ELF-1 (cell line): ENCODE measurements around the gene NQO2.
"Not testable (repeated sequence)": the region's sequence is repeated elsewhere in the genome, so short reads cannot be mapped to it uniquely, and the experiment has no call there.

ENCODE experiments used
- DNase-seq: peaks from one replicate; pipeline ENCODE4 v3.0.0-alpha.2; 2016; ENCODE audit warnings: low read depth, low spot score

The NQO2 gene

GRCh38 chr6:2970034-2970685 is 29.5 kb upstream of the NQO2 start:
- no peak for DNase-seq

GRCh38 chr6:2970753-2971419 is 28.8 kb upstream of the NQO2 start:
- DNase-seq: peak; percentile 35

GRCh38 chr6:2971420-2972218 is 28.1 kb upstream of the NQO2 start, which contains the start of gene SERPINB6:
SERPINB6 (minus strand) TSS chr6:2971567; CDS start chr6:2959332, 12,235 bp downstream.
- DNase-seq: peak; percentile 48

DNA sequence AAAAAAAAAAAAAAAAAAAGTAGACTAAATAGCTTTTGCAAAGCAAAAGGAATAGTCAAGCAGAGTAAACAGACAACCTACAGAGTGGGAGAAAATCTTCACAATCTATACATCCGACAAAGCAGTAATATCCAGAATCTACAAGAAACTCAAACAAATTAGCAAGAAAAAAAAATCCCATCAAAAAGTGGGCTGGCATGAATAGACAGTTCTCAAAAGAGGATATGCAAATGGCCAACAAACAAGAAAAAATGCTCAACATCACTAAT is 27.5 kb upstream of the NQO2 start:
- not testable (repeated sequence) for DNase-seq

GRCh38 chr6:2972685-2973084 is 27.0 kb upstream of the NQO2 start:
- DNase-seq: not testable (repeated sequence)

GRCh38 chr6:2973180-2973579 is 26.5 kb upstream of the NQO2 start:
- not testable (repeated sequence) for DNase-seq

GRCh38 chr6:2973676-2974075 is 26.0 kb upstream of the NQO2 start:
- DNase-seq: no peak

GRCh38 chr6:2976060-2976459 is 23.6 kb upstream of the NQO2 start:
- DNase-seq: no peak

DNA sequence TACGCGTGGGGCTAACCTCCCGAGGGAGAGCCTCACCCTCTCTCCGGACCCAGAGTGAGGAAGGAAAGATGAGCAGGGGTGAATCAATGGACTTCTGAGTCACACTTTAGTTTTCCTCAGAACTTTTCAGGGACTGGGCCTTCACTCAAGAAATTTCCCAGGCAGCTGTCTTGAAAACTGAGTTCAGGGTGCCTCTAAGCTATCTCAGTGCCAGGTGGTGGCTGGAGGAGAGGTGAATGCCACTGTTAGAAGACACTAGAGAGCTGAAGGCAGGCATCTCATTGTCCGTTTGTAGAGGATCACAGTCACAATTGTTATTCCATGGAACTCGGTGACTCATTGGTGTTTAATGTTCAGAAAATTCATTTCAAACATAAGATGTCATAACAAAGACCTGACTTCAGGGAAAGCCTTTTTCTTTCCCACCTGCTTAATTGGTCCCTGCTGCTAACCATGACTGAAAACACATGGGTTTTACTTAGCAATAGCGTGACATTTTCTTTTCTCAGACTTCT is 23.1 kb upstream of the NQO2 start:
- no peak for DNase-seq

- DNase-seq: no peak
These were observed 22.4 kb upstream of the NQO2 start for GRCh38 chr6:2977290-2977689.

GRCh38 chr6:2977799-2978590 is 21.7 kb upstream of the NQO2 start:
- DNase-seq: no peak

DNA sequence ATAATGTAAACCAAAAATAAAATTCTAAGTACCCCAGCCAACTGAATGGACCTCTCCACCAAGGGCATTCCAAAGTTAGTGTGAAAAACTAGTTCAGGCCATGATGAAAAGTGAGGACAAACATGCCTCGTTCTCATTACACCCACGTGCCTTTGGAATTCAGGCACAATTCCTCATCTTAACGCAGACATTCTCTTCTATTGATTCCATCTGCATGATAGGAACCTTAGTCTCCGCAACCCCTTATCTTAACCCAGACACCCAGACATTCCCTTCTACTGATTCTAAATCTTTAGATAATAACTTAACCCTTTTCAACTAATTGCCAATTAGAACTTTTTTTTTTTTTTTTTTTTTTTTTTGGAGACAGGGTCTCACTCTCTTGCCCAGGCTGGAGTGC is 20.8 kb upstream of the NQO2 start:
- DNase-seq: no peak

DNA sequence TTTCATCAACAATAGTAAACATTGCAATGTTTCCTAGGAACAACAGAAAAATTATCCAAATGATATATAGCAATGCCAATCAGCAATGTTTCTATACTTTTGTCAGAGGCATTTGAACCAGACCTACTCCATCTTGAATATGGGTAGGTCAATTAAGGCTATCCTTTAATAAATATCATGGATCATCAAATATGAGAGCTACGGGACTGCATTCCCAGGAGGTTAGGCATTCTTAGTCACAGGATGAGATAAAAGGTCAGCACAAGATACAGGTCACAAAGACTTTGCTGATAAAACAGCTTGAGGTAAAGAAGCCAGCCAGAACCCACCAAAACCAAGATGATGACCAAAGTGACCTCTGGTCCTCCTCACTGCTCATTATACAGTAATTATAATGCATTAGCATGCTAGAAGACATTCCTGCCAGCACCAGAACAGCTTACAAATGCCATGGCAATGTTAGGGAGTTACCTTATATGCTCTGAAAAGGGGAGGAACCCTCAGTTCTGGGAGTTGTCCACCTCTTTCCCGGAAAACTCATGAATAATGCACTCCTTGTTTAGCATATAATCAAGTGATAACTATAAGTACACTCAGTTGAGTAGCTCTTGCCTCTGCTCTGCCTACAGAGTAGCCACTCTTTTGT is 19.8 kb upstream of the NQO2 start:
- no peak for DNase-seq

GRCh38 chr6:2980465-2980855 is 19.2 kb upstream of the NQO2 start:
- DNase-seq: no peak

DNA sequence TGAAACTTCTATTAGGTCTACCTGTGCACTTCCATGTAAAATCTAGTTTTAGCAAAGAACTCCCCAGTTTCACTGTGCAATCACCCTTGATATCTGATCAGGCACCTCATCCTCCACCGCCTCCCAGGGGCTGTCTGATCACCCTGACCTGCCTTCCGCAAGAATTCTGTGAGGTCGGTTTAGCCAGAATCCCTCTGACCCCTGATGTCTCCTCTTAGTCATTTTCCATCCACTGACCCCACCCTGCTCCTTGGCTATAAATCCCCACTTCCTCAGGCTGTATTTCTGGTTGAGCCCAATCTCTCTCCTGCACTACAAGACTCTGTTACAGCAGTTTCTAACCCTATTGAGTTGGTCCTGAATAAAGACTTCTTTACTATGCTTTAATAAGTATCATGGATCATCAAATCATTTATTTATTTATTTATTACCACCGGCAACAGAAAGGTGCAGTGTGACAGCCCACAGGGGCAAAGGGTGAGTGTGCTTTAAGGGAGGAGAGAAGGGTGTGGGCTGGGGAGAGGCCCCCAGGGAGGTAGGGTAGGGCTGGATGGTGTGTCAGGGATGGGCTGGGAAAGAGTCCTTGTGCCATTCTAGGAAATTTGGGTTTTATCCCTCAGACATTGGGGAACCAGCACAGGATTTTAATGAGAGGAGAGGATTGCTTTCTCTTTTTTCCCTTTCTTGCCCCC is 17.1 kb upstream of the NQO2 start:
- no peak for DNase-seq

GRCh38 chr6:2984738-2985406 is 14.8 kb upstream of the NQO2 start:
- peak; percentile 79 for DNase-seq

DNA sequence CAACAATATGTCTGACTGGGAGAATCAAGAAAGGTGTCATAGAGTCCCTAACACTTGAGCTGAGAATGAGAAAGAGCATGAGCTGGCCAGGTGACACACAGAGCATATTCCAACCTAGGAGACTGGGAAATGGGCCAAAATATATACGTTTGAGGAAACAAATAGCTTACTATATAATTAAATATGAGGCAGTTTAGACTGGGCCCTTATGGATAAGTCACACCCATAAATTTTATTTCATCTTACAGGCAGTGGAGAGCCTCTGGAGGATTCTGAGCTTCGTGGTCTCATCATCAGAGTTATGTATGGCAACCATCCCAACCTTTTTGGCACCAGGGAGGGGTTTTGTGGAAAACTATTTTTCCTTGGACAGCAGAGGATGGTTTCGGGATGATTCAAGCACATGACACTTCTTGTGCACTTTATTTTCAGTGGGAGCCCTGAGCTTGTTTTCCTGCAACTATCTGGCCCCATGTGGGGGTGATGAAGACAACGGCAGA is 12.9 kb upstream of the NQO2 start:
- DNase-seq: no peak

DNA sequence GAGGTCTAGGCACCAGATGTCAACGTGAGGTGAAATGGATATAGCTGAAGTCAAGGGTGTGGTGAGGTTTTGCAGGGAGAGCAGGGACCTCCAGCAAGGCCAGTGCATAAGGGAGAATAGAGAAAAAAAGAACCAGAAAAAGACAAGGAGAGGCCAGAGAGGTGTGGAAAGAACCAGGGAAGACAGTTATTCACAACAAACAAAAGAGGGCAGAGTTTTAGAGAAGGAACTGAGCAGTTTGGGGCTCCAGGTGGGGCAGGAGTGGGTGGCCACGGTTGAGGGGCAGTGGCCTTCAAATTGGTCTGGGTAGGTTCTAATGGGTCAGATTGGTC is 11.6 kb upstream of the NQO2 start:
- no peak for DNase-seq

DNA sequence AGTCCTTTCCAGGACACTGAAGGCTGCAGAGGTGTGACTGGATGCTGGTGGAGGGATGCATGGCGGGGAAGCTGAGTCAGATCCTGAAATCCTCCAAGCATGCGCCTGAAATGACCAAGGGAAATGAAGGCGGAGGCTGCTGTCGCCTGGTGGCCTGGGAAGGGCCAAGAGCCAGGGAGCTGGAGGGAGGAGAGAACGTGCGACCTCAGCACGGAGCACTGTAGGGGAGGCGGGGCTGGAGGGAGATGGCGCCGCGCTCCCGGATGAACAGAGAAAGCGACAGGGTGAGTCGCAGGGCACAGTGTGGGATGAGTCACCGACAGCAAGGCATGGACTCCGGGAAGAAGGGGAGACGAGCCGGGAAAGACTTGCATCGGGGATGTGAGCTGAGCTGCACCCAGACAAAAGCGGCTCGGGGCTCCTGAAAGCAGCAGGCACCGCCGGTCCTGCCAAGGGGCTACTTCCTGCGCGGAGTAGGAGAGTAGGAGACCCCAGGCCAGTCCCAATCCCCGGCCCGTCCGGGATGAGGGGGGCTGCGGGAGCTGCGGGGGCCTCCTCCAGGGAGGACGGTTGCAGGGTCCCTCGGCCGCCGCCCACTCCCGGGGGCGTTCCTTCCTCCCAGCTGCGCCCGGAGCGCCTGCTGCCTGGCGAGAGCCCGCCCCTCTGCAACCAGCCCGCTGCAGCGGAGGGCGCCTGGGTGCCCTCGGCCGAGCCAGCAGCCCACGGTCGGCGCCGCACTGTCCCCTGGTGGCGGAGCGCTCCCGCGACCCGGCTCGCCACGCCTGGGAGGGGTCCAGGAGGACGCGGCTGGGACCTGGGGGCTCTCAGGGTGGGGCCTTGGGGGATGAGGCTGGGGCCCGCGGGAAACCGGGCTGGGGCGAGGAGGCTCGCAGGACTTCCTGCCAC is 11.0 kb upstream of the NQO2 start:
- DNase-seq: peak; percentile 95
